ENCODE data around the gene KEL. TPM values are rescaled to one million over a fixed set of nuclear protein-coding genes. Genes with fewer than 3 reads are reported as not detected.

The KEL gene
- total and polyA plus RNA-seq, 2 of the 4 experiments (the other 2 are of a cell fraction): 0.03 TPM; not detected in 1

DNA sequence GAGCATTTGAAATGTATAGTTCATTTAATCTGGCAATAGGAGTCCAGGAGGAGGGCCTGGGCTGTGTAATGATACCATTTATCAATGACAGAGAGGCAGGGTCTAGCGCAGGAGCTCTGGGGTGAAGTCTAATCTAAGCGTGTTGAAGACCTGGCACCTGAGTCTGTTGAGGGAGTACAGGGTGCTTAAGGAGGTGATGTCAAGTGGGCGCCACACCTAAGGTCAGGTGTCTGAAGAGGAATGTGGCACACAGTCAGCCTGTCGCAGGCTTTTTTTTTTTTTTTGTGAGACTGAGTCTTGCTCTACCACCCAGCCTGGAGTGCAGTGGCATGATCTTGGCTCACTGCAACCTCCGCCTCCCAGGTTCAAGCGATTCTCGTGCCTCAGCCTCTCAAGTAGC, 20.6 kb downstream of the KEL start:
- H2AK5ac ChIP-seq (ENCODE audit: low read depth, low read length): no peak overlapping the region
- H3K4me2 ChIP-seq (ENCODE audit: low read depth, low read length): no peak overlapping the region
- WGBS, 2 experiments (ENCODE audit: extremely low coverage in 2 of 2, insufficient read length in 1 of 2): 61% methylated on average over 2 of the region's 7 CpGs; no CpG with 5 or more reads in 1 of the 2 experiments
- H3K9me3 ChIP-seq (ENCODE audit: control insufficient read depth, insufficient read depth, low read length): peaks cover 14% of the 10 kb centered on the region; the same call in 1 of the 2 replicates
- no peak overlapping the region for H3K14ac ChIP-seq (replicated peaks; ENCODE audit: low read depth, low read length)
- no peaks in the 10 kb centered on the region for H3K4me1 ChIP-seq (ENCODE audit: control insufficient read depth, insufficient read depth, low read length)
- ATAC-seq (ENCODE audit: low read depth) (no peak), DNase-seq (no peak)
- H3K9ac ChIP-seq (ENCODE audit: low read depth, low read length): no peak overlapping the region
- dilution Hi-C loops (cut with HindIII; ENCODE audit: low sequenced_read_pairs, unreplicated experiment): no loop called here
- H3K79me1 ChIP-seq (ENCODE audit: low read depth in 1 of 2, low read length in 2 of 2): no peaks in the 10 kb centered on the region
- no peak overlapping the region for H2BK120ac ChIP-seq (ENCODE audit: low read depth, low read length)
- H3K18ac ChIP-seq (ENCODE audit: low read depth, low read length): no peak overlapping the region
- in situ Hi-C loops (cut with MboI; ENCODE audit: low sequenced_read_pairs): no loop called here
- BruUV-seq (replicated peaks): no TSS peak
- H4K91ac ChIP-seq (ENCODE audit: insufficient read depth, low read depth, low read length): no peak overlapping the region
- H2AK9ac ChIP-seq (replicated peaks; ENCODE audit: low read depth, low read length, poor library complexity): no peak overlapping the region
- H3K36me3 ChIP-seq (ENCODE audit: control insufficient read depth, insufficient read depth, low read length): no peaks in the 10 kb centered on the region
- H3K4me3 ChIP-seq (ENCODE audit: insufficient read depth, low read depth, low read length): no peak overlapping the region
- H3K27me3 ChIP-seq (ENCODE audit: control insufficient read depth, insufficient read depth, low read length): no peaks in the 10 kb centered on the region
- no peak overlapping the region for H2BK15ac ChIP-seq (ENCODE audit: low read depth, low read length)
- H3K23ac ChIP-seq (ENCODE audit: low read depth, low read length): no peak overlapping the region
- H3K56ac ChIP-seq (ENCODE audit: extremely low read depth, insufficient read depth, low read length): no peak overlapping the region
- TF ChIP-seq POLR2A (IDR thresholded peaks at IDR 0.05; ENCODE audit: low read depth, low read length): no peak
- no peak for TF ChIP-seq MXI1 (IDR thresholded peaks at IDR 0.05; ENCODE audit: borderline replicate concordance, low read depth, low read length)
- TF ChIP-seq, protein P1, sequence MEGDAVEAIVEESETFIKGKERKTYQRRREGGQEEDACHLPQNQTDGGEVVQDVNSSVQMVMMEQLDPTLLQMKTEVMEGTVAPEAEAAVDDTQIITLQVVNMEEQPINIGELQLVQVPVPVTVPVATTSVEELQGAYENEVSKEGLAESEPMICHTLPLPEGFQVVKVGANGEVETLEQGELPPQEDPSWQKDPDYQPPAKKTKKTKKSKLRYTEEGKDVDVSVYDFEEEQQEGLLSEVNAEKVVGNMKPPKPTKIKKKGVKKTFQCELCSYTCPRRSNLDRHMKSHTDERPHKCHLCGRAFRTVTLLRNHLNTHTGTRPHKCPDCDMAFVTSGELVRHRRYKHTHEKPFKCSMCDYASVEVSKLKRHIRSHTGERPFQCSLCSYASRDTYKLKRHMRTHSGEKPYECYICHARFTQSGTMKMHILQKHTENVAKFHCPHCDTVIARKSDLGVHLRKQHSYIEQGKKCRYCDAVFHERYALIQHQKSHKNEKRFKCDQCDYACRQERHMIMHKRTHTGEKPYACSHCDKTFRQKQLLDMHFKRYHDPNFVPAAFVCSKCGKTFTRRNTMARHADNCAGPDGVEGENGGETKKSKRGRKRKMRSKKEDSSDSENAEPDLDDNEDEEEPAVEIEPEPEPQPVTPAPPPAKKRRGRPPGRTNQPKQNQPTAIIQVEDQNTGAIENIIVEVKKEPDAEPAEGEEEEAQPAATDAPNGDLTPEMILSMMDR (conservative IDR thresholded peaks at IDR 0.05; ENCODE audit: low read depth, low read length): no peak
- TF ChIP-seq CEBPB (IDR thresholded peaks at IDR 0.05; ENCODE audit: low read depth, low read length): no peak
- no peak for TF ChIP-seq NFE2L2 (IDR thresholded peaks at IDR 0.05; ENCODE audit: low read depth, low read length)
- TF ChIP-seq FOS (IDR thresholded peaks at IDR 0.05; ENCODE audit: low read depth, low read length): no peak
- no peak for TF ChIP-seq RFX5 (IDR thresholded peaks at IDR 0.05; ENCODE audit: low read depth, low read length)
- TF ChIP-seq, protein P2, sequence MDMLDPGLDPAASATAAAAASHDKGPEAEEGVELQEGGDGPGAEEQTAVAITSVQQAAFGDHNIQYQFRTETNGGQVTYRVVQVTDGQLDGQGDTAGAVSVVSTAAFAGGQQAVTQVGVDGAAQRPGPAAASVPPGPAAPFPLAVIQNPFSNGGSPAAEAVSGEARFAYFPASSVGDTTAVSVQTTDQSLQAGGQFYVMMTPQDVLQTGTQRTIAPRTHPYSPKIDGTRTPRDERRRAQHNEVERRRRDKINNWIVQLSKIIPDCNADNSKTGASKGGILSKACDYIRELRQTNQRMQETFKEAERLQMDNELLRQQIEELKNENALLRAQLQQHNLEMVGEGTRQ (IDR thresholded peaks at IDR 0.05; ENCODE audit: low read depth, low read length): no peak
- no peak for TF ChIP-seq BHLHE40 (IDR thresholded peaks at IDR 0.05; ENCODE audit: low read depth, low read length)
- TF ChIP-seq SMC3 (IDR thresholded peaks at IDR 0.05; ENCODE audit: low read depth, low read length): no peak
- TF ChIP-seq RAD21 (IDR thresholded peaks at IDR 0.05; ENCODE audit: low read length): no peak
- no peak for TF ChIP-seq CHD1 (IDR thresholded peaks at IDR 0.05; ENCODE audit: low read depth, low read length)
- TF ChIP-seq RCOR1 (IDR thresholded peaks at IDR 0.05; ENCODE audit: insufficient replicate concordance, low read length): no peak
- TF ChIP-seq MAZ (IDR thresholded peaks at IDR 0.05; ENCODE audit: borderline replicate concordance, low read depth, low read length): no peak
- no peak for TF ChIP-seq MAFK (IDR thresholded peaks at IDR 0.05; ENCODE audit: low read depth, low read length)
- TF ChIP-seq, protein P3, sequence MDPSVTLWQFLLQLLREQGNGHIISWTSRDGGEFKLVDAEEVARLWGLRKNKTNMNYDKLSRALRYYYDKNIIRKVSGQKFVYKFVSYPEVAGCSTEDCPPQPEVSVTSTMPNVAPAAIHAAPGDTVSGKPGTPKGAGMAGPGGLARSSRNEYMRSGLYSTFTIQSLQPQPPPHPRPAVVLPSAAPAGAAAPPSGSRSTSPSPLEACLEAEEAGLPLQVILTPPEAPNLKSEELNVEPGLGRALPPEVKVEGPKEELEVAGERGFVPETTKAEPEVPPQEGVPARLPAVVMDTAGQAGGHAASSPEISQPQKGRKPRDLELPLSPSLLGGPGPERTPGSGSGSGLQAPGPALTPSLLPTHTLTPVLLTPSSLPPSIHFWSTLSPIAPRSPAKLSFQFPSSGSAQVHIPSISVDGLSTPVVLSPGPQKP (IDR thresholded peaks at IDR 0.05; ENCODE audit: borderline replicate concordance, low read depth, low read length): no peak
- ChIA-PET CTCF (no interaction called here), POLR2A (ENCODE audit: unreplicated experiment) (no interaction called here)
- no peak overlapping the region for H3K27ac ChIP-seq (ENCODE audit: insufficient read depth, low read length)
- no peaks in the 10 kb centered on the region for H4K20me1 ChIP-seq (ENCODE audit: insufficient read depth, low read length)
- H4K8ac ChIP-seq (ENCODE audit: low read depth in 2 of 2, low read length in 2 of 2): no peak overlapping the region
- intact Hi-C loops (cut with micrococcal nuclease): no loop called here
- H2AFZ ChIP-seq (replicated peaks; ENCODE audit: low read length, poor library complexity): no peak overlapping the region
- H2BK5ac ChIP-seq (ENCODE audit: low read depth, low read length, poor library complexity, severe bottlenecking): no peak overlapping the region
- no peaks in the 10 kb centered on the region for H3K9me1 ChIP-seq (ENCODE audit: insufficient read depth, low read length)
- H4K5ac ChIP-seq (ENCODE audit: low read depth, low read length): no peak overlapping the region
- no peak overlapping the region for H3K4ac ChIP-seq (ENCODE audit: low read depth, low read length)
- no peak overlapping the region for H2BK20ac ChIP-seq (ENCODE audit: low read depth, low read length)
